ENCODE results near the gene TRPM3.

GRCh38 chr9:70806875-70807274, 314.5 kb downstream of the TRPM3 start:
- TF ChIP-seq CTCF (IDR thresholded peaks at IDR 0.05; ENCODE audit: insufficient read depth, low read length) (no peak), POLR2AphosphoS5 (IDR thresholded peaks at IDR 0.05; ENCODE audit: low read depth) (no peak)
